ENCODE measurements around the gene ALDH4A1. TPM values are rescaled to one million over a fixed set of nuclear protein-coding genes. Genes with fewer than 3 reads are reported as not detected.

Gene ALDH4A1
- total and polyA plus RNA-seq, 2 of the 4 experiments (the other 2 are of a cell fraction), result 8.6 to 21.1 TPM

DNA sequence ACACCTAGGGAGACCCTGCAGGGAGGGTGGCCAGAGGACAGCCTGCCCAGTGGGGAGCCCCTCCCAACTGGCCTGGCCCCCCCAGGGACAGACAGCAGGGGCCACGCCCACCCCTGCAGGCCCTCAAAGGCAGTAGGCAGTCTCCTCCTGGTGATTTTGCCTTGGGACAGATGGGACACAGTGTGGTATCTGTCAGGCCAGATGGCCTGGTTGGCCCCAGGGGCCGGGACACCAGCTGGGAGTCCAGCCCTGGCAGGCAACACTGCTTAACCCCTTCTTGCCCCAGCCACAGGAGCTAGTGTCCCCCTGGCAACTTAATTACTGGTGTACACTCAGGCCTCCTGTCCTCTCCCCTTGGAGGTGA, 36.3 kb upstream of the ALDH4A1 start:
- no peaks in the 10 kb centered on the region for H3K9me3 ChIP-seq (ENCODE audit: control insufficient read depth, insufficient read depth, low read length)
- peaks cover 16% of the 10 kb centered on the region for H4K20me1 ChIP-seq (ENCODE audit: insufficient read depth, low read length)
- H3K27ac ChIP-seq (ENCODE audit: insufficient read depth, low read length), result no peak overlapping the region
- H4K91ac ChIP-seq (ENCODE audit: insufficient read depth, low read depth, low read length), result no peak overlapping the region; the same call in 1 of the 2 replicates
- no peak for DNase-seq
- H3K4me3 ChIP-seq (ENCODE audit: insufficient read depth, low read depth, low read length), result no peak overlapping the region
- TF ChIP-seq POLR2A (IDR thresholded peaks at IDR 0.05; ENCODE audit: low read depth, low read length), result no peak
- TF ChIP-seq CEBPB (IDR thresholded peaks at IDR 0.05; ENCODE audit: low read depth, low read length), result no peak
- no peak for TF ChIP-seq RAD21 (IDR thresholded peaks at IDR 0.05; ENCODE audit: low read length)
- no peak for TF ChIP-seq BHLHE40 (IDR thresholded peaks at IDR 0.05; ENCODE audit: low read depth, low read length)
- TF ChIP-seq, protein P1, sequence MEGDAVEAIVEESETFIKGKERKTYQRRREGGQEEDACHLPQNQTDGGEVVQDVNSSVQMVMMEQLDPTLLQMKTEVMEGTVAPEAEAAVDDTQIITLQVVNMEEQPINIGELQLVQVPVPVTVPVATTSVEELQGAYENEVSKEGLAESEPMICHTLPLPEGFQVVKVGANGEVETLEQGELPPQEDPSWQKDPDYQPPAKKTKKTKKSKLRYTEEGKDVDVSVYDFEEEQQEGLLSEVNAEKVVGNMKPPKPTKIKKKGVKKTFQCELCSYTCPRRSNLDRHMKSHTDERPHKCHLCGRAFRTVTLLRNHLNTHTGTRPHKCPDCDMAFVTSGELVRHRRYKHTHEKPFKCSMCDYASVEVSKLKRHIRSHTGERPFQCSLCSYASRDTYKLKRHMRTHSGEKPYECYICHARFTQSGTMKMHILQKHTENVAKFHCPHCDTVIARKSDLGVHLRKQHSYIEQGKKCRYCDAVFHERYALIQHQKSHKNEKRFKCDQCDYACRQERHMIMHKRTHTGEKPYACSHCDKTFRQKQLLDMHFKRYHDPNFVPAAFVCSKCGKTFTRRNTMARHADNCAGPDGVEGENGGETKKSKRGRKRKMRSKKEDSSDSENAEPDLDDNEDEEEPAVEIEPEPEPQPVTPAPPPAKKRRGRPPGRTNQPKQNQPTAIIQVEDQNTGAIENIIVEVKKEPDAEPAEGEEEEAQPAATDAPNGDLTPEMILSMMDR (conservative IDR thresholded peaks at IDR 0.05; ENCODE audit: low read depth, low read length), result no peak
- H4K5ac ChIP-seq (ENCODE audit: low read depth, low read length), result no peak overlapping the region
- dilution Hi-C loops (cut with HindIII; ENCODE audit: low sequenced_read_pairs, unreplicated experiment) (no loop called here), intact Hi-C loops (cut with micrococcal nuclease) (no loop called here), in situ Hi-C loops (cut with MboI; ENCODE audit: low sequenced_read_pairs) (no loop called here)
- H3K36me3 ChIP-seq (ENCODE audit: control insufficient read depth, insufficient read depth, low read length), result 0 out of 2 replicates have a peak, but pooled peaks cover 1% of the 10 kb centered on the region
- H3K79me1 ChIP-seq (ENCODE audit: low read depth in 1 of 2, low read length in 2 of 2), result peaks cover 23 to 87% of the 10 kb centered on the region in 2 experiments
- CTCF ChIA-PET, result no interaction called here
- no peak overlapping the region for H2BK15ac ChIP-seq (ENCODE audit: low read depth, low read length)
- peak overlapping the region in 1 of 2 experiments; percentile 16; a peak in 1 of 4 replicates for H4K8ac ChIP-seq (ENCODE audit: low read depth in 2 of 2, low read length in 2 of 2)
- no TSS peak for BruUV-seq (replicated peaks)
- H3K18ac ChIP-seq (ENCODE audit: low read depth, low read length), result no peak overlapping the region
- H3K27me3 ChIP-seq (ENCODE audit: control insufficient read depth, insufficient read depth, low read length), result no peaks in the 10 kb centered on the region
- no peak overlapping the region for H2AFZ ChIP-seq (replicated peaks; ENCODE audit: low read length, poor library complexity)
- peaks cover 52% of the 10 kb centered on the region for H3K9me1 ChIP-seq (ENCODE audit: insufficient read depth, low read length)
- H2AK9ac ChIP-seq (replicated peaks; ENCODE audit: low read depth, low read length, poor library complexity), result peak overlapping the region; percentile 81
- POLR2A ChIA-PET (ENCODE audit: unreplicated experiment), result no interaction called here
- no peak overlapping the region for H3K56ac ChIP-seq (ENCODE audit: extremely low read depth, insufficient read depth, low read length)
- peaks cover 43% of the 10 kb centered on the region for H3K4me1 ChIP-seq (ENCODE audit: control insufficient read depth, insufficient read depth, low read length)
- H2BK20ac ChIP-seq (ENCODE audit: low read depth, low read length), result no peak overlapping the region
- WGBS, 2 experiments (ENCODE audit: extremely low coverage in 2 of 2, insufficient read length in 1 of 2), result 67% methylated on average over 1 of the region's 2 CpGs; no CpG with 5 or more reads in 1 of the 2 experiments
- H3K23ac ChIP-seq (ENCODE audit: low read depth, low read length), result no peak overlapping the region
- peak overlapping the region; percentile 87 for H2AK5ac ChIP-seq (ENCODE audit: low read depth, low read length)
- peak overlapping the region; percentile 25 for H2BK120ac ChIP-seq (ENCODE audit: low read depth, low read length)
- H2BK5ac ChIP-seq (ENCODE audit: low read depth, low read length, poor library complexity, severe bottlenecking), result peak overlapping the region; percentile 41
- no peak overlapping the region; the same call in 1 of the 2 replicates for H3K4ac ChIP-seq (ENCODE audit: low read depth, low read length)
- ATAC-seq (ENCODE audit: low read depth), result no peak
- no peak overlapping the region for H3K9ac ChIP-seq (ENCODE audit: low read depth, low read length)
- H3K14ac ChIP-seq (replicated peaks; ENCODE audit: low read depth, low read length), result no peak overlapping the region
- H3K4me2 ChIP-seq (ENCODE audit: low read depth, low read length), result no peak overlapping the region
